GM21447 (cell line): ENCODE data around the gene SPCS2.

Experiments used
- ATAC-seq: cut with Tn5 transposase; IDR thresholded peaks from one replicate; pipeline ENCODE4 v1.9.1; 2021; ENCODE audit not compliant: unreplicated experiment

SPCS2 gene

GRCh38 chr11:74948898-74949752 lies at the start of gene SPCS2, which contains the start of gene XRRA1:
TSS of gene SPCS2 (plus strand) at chr11:74949266. CDS start at chr11:74949286, 20 bp downstream.
TSS of gene XRRA1 (minus strand) at chr11:74949091. CDS start at chr11:74940878, 8,213 bp downstream.
- ATAC-seq = peak; percentile 84

- ATAC-seq = no peak
Observed at GRCh38 chr11:74902342-74902741, 46.7 kb upstream of the SPCS2 start.

DNA sequence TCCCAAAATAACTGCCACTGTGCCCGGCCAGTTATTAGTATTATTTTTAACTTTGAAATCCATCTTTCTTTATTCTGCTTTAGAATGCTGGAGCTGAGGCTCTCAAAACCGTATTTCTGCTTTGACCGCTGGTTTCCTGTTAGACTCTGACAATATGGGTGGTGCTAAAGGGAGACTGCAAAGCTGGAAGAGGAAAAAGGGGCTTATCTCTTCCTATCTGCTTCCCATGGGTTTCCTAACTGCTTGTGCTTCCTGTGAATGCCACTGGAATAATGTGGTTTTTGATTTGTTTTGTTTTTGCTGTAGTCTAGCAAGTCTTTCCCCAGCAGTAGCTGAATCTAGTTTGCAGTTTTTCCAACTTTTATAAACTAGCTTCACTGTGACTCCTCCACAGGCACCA lies 43.7 kb upstream of the SPCS2 start:
- ATAC-seq = no peak

- peak; percentile 60 for ATAC-seq
Observed at GRCh38 chr11:74909385-74909784, 39.7 kb upstream of the SPCS2 start.

- peak; percentile 30 for ATAC-seq
Observed at GRCh38 chr11:74909812-74910211, 39.3 kb upstream of the SPCS2 start.

GRCh38 chr11:74923125-74923524 lies 25.9 kb upstream of the SPCS2 start:
- no peak for ATAC-seq

- no peak for ATAC-seq
Observed at GRCh38 chr11:74925281-74925680, 23.8 kb upstream of the SPCS2 start.

DNA sequence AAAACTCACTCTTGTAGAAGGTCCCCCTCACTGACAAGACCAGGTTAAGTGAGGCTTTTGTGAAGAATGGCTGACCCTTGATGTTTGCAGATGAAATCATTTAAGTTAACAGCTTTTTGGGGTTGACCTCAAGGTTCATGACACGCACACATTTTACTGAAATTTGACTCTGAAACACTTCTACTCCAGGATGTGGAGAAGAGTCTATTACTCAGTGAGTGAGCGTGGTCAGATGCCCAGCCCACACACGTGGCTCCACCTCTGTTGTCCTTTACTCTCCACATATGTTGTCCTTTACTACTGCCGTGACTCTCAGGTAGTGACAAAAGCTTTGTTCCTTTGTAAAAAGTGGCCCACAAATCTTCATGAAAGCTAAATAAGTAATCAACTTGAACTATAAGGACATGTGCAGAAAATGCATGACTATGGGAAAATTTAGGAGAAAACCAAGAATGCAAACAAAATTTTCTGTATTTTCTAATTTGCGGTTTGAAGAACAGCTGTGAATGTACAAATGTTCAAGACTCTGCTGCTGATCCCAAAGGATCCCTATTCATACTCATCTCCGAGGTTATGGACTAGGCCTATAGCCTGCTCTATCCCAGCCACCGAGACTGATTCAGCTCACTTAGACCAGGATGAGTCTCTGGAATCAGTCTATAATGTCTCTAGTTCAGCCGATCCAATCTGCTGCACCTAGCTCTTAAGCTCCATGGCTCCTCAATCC lies 22.6 kb upstream of the SPCS2 start:
- no peak for ATAC-seq

DNA sequence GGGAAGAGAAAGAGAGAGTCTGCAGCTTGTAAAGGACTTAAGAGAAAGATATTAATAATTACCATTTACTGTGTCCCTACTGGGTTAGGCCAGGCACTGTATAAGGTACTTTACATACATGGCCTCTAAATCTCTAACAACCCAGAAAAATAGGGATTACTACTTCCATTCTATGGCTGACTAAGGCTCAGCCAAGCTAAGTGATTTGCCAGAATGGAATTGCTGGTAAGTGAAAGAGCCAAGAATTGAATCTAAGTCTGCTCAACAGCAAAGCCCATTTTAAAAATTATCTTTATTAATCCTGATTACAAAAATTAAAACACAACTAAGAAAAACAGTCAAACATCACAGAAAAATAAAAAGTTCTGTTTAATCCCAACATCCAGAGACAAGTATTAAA lies 21.6 kb upstream of the SPCS2 start:
- no peak for ATAC-seq

GRCh38 chr11:74929431-74930363 lies 19.4 kb upstream of the SPCS2 start:
- no peak for ATAC-seq

DNA sequence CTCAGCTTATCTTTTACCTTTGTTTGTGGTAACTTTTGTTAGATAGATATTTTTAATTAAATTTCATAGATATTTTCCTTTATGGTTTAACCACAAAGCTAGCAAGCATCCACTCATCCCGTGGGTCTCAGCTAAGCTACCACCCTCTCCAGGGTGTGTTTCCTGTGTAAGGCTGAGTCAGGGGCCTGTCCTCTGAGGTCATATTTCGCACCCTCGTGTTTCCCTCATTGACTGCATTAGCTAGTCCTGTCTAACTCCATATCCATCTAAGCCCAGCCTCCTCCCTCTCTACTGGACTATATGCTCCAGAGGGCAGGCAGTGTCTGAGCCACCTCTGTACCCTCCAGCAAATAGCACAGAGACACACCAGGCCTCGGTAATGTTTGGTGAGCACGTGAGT lies 16.9 kb upstream of the SPCS2 start:
- no peak for ATAC-seq

DNA sequence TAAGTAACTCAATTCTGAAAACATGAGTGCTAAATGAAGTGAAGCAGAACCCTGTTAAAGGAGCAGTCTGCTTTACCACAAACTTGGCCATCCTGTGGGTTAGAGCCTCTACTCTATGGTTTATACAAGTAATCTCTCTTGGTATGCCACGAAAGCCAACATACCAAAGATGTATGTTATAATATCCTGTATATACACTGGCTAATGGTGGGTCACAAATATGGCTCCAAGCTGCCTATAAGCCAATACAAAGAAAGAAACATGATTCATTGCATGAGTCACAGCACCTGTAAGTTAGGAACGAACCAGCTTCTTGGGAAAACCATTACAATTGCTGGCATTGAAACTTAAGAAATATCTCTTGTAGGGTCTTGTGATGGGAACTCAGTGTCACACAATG lies 16.3 kb upstream of the SPCS2 start:
- no peak for ATAC-seq

DNA sequence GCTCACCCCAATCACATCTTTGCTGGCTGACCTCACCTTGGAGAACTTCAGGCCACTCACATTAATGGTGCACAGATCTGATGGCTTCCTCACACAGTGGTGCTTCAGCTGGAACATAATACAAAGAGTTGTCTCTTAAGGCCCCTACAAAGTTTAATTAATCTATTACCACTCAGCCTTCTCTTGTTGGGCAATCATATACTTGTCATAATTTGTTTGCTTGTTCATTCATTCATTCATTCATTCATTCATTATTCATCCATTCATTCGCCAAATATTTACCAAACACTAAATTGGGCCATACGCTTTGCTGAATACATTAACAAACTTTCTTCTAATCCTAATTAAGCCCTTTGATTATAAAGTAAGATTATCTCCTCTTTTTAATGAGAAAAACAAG lies 15.3 kb upstream of the SPCS2 start:
- ATAC-seq = no peak

- no peak for ATAC-seq
Observed at GRCh38 chr11:74935285-74935684, 13.8 kb upstream of the SPCS2 start.

- ATAC-seq = no peak
Observed at GRCh38 chr11:74936087-74936486, 13.0 kb upstream of the SPCS2 start.

GRCh38 chr11:74936976-74937375 lies 12.1 kb upstream of the SPCS2 start:
- no peak for ATAC-seq

GRCh38 chr11:74937696-74938475 lies 11.2 kb upstream of the SPCS2 start:
- ATAC-seq = no peak

- ATAC-seq = no peak
Observed at GRCh38 chr11:74941492-74941891, 7.6 kb upstream of the SPCS2 start.

GRCh38 chr11:74942073-74942759 lies 6.8 kb upstream of the SPCS2 start:
- ATAC-seq = no peak

DNA sequence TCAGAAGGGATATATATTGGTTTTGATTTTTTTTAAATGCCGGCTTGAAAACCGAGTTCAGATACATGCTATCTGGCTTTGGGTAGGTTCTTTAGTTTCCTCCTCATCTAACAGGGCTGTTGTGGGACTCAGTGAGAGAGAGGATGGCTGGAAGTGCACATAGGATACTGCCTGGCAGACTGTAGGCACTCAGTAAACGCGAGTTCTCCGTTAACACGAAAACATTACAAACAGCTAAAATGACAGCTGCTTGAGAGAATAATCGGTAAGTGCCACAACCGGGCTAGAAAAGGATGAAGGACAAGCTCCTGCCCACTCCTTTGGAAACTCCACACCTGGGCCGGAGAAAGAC lies 544 bp upstream of the SPCS2 start:
- ATAC-seq = peak; percentile 10
